Anterior cingulate cortex (tissue), 58 donors: Measurements from ENCODE around the gene PEX10.
A peak's percentile ranks its signal among the peaks of the same experiment; 100 is the strongest.

Source experiments
- DNase-seq, 58 donors: peaks; one replicate each; lab custom pipeline; 2025; lab: John Stamatoyannopoulos, UW

PEX10 gene

DNA sequence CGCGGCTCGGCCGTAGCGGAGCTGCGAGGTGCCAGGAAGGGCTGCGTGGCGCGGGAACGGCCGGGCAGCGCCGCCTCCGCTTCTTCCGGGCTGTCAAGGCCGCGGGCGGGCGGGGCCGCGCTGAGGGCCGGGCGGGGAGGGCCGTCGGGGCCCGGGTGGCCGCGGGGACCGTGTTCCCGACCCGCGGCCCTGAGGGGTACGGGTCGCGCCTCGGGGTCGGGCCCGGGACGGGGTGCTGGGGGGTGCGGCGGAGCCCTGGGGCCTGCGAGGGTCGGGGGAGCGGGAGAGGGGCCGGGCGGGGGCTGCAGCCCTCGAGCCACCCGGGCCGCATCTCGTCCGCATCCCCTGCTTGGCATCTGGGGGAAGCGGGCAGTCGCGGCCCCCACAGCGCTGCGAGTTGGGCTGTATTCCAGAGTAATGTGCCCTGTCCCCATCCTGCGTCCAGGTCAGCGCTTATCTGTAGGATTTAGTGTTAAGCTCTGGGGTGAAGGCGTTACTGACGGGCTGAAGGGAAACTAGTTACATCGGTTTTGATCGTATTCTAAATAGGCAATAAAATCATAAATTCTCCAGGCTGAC is 20.3 kb downstream of the PEX10 start:
- DNase-seq, result no peak

DNA sequence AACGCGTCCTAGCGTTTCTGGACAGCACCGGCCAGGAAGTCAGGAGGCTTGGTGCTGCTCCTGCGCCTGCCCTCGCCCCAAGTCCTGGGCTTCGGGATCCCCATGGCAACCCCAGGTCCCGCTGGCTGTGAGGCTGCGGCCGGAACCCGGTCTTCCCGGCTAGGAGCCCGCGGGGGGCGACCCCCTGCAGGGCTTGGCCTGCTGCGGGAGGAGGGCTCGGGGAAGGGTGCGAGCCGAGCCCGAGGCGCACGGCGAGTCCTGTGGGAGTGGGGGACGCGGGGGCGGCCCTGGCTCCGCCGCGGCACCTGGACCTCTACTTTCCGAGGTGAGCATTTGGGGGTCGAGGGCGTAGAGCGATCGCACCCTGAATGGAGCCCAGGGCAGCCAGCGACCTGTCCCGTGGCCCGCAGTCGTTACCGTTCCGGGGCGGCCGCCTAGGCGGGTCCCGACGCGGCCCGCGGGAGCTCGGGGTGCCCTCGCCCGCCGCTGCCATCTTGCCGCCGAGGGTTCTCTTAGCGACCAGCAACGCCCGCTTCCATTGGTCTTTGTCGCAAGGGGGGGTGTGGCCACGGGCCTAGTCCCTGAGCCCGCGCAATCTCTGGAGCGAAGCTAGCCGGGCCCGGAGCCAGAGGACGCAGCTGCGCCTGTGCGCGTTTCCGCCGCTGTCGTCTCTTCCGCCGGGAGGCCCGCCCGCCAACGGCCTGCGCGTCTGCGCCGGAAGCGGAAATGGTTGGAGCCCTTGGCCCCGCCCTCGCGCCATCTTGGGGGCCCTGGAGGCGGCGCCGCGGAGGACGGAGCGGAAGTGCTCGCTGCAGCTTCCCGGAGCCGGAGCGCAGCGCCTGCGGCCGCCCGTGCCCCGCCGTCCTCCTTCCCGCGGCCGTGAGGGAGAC is 21.1 kb downstream of the PEX10 start, which contains the start of the genes MORN1 and RER1:
MORN1 (minus strand) TSS at position 514 of the 890 bp plus-strand sequence; CDS start at position 493, 21 bp downstream.
RER1 (plus strand) TSS at position 801 of the 890 bp plus-strand sequence. CDS start 3,950 bp downstream, outside the sequence.
- peak; percentile 71 to 99 (median 98) for DNase-seq

DNA sequence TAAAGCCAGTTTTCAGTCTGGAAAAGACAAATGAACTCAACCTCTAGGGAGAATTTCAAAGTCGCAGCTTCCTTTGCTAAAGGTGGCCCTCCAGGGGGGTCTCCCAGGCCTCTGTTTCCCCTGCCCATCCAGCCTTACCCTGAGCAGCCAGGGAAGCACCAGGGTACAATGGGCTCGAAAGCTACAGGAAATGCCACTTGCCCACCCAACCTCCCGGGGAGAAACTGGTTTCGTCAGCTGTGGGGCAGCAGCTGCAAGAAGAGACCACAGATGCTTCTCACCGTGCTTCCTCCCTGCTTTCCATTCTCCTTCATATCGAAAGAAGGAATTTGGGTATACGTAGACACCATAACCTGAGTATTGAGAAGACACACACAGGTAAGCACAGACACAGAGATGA is 22.7 kb downstream of the PEX10 start:
- DNase-seq, result no peak

DNA sequence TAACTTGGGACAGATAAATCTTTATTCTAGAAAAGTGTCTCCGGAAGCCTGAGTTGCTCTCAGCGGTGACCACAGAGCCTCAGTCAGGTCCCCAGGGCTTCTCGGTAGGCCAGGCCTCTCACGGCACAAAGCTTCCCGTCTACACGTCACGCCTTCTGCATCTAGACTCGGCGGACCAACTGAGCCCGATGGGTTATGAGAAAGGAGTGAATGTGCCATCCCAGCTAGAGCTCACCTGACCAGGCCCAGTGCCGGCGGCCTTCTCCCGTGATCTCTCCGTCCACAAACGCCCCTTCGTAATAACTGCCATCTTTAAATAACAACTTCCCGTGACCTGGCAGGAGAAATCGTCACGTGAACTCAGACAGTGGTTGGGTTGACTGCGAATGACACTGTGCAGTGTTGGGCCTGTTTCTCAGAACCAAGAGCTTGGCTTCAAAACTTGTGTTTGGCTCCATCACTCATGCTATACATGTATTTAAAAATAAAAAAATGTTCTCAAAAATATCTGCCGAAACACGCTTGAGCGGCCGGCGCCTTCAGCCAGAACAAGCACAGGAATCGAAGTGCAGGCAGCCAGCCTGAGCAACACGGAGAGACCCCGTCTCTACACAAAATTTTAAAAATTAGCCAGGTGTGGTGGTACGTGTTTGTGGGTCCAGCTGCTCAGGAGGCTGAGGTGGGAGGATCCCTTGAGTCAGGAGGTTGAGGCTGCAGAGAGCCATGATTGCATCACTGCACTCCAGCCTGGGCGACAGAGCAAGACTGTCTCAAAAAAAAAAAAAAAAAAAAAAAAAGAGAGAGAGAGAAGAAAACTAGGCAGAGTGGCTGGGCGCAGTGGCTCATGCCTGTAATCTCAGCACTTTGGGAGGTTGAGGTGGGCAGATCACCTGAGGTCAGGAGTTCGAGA is 24.1 kb downstream of the PEX10 start:
- no peak for DNase-seq

DNA sequence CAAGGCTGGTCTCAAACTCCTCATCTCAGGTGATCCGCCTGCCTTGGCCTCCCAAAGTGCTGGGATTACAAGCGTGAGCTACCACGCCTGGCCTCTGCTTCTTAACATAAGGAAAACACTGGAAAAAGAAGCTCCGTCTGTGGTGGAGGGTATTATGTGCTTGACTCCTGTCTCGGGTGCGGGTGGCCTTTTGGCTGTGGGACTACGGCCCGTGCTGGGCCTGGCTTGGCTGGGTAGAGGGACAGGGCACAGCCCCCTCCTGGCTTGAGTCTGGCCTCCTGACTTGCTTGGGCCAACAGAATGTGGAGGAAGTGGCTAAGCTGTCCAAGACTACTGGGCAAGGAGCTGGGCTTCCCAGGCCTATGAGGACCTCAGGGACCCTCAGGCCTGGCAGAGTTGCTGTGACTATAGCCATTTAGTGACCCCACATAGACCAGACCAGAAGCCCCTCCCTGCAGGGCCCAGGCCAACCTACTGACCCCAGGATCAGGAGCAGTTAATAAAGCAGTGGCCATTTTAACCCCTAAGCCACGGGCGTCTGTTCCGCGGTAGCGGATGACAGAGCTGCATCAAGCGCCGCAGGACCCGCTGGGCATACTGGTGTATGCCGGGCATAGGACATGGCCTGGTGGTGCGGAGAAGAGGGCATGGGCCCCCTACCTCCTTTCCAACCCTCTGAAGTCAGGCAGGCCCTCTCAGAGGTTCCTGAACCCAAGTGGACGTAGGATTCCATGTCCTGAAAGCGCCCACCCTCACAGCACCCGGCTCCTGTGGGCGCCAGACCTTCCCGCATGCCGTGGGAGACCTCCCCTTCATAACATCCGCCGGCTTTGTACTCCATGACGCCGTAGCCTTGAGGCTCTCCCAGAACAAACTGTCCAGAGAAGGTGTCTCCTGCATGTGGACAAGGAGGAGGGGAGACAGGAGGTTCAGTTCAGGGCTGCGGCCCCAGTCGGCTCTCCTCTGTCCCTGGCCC is 25.4 kb downstream of the PEX10 start:
- DNase-seq, result no peak

DNA sequence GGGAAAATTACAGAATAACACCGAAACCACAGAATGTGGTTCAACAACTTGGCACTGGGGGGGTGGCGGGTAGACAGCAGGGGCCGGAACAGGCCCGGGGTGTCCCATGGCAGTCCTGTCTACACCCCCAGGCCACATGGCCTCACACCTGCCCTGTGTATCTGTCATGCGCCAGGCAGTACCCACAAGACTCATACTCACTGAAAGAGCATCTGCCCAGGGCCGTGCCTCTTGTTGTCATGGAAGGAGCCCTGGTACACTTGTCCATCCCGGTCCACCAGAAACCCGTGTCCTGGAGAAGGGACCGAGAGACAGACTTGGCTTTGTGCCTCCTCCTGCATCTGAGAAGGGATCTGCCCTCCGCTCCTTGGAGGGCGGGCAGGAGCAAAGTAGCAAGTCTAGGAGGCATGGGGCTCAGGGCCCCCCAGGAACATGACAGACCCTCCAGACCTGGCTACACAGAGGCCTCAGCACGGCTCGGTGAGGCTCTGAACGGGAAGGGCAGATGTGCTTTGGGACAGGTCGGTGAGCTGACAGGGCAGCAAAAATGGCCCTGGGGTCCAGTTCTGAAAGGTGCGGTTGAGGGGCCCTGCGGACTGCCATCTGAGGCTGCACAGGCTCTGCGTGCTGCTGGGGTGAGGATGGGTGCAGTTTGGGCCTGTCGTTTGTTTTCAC is 26.6 kb downstream of the PEX10 start:
- peak in 1 of 58 donors; percentile 7 for DNase-seq

DNA sequence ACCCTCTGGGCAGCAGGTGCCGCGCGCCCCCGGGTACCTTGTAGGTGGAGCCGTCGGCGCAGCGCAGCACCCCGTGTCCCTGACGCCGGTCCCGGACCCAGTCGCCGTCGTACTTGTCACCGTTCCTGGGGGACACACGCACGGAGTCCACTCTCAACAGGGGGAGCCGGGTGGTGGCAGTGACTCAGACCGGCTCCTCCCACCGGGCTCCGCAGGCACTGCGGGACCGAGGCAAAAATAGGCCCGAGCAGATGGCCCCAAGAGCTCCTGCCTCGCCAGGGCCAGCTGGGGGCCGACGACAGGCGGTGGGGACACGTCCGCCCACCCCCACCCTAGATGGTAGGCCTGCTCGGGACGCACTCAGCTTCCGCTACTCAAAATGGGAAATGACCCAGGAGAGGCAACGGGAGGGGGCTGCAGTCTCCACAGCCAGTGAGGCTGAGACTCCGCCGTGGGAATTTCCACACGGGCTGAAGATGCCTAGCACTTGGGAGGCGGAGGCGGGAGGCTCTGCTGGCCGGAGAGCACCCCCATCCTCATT is 27.4 kb downstream of the PEX10 start:
- DNase-seq, result peak in 22 of 58 donors; percentile 13 to 65 (median 35)

DNA sequence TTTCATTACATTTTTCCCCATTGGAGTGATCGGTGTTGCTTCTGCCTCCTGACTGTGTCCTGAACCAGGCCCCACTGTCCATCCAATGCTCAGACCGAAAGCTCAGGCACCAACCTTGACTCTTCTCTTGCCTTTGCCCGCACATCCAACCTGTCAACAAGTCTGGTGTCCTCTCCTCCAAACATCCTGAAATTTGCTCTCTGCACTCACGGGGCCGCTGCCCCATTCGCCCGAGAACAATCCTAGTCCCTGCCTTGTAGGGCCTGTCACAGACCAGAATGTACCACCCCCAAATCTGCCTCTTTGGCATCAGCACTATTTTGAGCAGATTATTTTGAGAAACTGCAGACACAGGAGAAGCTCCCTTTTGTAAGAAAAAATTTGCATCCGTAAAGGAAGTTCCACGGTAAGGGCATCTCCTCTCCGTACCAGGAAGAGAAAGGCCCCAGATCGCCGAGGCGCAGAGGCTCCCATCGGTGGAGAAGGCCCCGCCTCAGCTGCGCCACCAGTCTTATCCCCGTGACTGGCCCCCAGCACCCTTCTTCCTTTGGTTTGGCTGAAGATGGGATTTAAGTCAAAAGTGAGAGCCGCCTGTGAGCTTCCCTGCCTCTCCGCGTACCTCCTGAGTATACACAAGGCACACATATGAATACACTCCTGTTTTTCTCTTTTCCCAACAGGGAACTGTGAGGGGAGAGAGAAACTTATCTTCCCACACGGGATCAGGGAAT is 28.1 kb downstream of the PEX10 start:
- DNase-seq, result peak in 7 of 58 donors; percentile 10 to 47 (median 30)

DNA sequence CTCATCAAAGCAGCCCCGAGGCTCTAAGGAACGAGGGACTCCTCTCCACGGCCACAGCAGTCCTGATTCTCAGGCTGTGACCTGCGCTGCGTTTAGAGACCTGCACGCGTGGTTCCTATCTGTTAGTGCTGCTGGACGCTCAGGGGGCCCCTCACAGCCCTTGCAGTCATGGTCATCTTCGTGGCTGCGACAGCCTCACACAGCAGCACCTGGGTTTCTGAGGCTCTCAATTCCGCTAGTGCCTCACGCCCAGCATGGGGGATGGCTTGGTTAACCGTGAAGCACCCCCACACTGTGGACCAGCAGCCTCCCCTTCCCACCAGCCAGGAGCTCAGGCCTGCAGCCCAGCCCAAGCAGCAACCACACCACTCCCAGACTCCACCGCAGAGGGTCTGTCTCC is 28.8 kb downstream of the PEX10 start:
- no peak for DNase-seq

DNA sequence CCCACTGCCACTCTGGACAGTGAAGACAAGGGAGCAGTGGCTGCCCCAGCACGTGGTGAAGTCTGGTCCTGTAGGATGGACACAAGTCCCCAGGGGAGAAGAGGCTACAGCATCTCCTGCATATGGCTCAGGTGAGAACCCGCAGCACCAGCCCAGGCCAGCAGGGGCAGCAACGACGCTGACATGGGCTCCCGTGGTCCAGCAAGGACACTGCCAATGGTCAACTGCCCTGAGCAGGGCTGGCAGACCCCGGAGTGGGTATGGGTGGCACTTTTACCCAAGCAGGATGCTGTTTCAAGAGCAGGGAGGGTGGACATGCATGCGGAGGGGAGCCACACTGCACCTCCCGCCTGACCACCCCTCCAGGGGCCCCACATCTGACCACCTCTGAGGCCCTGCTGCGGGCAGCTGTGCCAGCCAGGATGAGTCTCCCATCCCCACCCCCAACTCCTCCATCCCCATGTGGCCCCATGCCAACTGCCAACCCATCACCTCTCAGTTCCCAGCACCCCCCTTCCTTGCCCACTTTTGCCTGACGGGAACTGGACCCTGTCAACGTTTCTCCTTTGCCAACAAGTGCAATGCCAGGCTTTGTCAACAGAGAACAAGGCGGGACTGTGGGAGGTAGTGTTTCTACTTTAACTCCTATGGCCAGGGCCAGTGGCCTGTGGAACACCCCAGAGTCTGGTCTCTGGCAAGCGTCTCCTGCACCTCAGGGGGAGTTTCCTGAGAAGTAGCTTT is 29.6 kb downstream of the PEX10 start:
- DNase-seq, result peak in 2 of 58 donors; percentile 2 to 5

DNA sequence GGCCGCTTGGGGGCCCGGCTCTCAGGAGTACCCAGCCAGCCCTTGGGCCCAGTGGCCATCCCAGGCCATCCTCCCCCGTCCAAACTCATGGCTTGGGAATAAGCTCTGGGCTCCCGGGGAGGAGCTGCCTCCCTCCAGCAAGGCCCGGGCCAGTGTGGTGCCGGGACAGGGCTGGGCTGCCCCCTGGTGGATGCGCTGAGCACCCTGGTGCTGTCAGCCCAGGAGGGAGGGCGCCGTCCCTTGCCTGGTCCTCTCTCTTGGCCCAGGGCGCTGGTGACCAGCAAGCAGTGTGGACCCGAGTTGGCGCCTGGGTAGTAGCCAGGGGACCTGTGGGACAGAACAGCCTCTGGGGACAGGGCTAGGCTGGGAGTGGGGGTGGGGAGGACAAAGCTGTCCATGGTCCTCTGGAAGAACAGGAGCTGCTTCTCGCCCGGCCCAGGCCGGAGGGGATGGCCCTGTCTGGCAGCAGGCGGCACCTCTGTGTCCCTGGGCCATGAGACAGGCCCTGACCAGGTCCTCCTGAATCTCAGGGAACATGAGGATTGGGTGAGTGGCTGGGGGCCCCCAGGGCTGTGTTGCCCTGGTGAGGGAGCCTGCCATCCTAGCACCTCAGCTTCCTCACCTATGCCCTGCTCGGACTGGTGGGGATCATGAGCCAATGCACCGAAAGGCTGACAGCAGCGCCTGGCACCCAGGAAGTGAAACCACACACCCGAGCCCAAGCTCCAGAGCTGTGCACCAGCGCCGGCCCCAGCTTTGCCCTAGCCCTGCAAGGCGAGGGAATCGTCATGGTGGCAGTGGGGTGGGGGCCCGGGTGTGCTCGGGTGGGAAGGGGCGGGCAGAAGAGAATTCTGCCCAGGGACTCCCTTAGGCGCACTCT is 30.4 kb downstream of the PEX10 start:
- DNase-seq, result peak in 53 of 58 donors; percentile 21 to 80 (median 55)

DNA sequence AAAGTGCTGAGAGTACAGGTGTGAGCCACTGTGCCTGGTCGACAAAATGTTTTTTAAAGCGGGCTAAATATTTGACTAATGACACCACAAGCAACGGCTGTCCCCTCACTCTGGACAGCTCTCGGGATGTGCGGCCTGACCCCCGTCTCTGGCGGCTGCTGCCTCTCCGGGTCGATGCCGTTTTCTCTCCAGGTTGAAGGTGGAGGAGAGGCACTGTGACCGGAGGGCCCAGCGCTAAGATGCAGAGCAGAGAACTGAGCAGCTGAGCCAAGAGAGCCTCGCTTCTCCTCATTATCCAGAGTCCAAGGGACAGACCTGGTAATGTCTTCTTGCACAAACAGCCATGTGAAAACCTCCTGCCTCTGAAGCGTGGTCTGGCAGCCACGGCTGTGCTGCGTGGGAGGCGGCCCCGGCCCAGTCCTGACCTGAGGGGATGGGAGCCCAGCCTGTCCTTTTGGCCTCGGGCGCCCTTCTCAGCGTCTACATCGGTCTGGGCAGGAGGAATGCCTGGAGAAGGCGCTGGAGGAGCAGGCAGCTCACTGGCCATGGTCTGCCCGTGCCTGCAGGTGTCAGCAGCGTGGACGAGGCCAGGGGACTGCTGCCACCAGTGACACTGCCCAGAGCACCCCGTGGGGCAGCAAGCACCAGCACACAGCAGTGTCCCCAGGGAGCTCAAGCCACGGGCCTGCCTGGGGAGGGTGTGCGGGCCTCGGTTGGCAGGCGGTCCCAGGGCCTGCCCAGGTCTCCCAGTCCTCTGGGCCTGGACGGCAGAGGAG is 31.4 kb downstream of the PEX10 start:
- DNase-seq, result no peak

DNA sequence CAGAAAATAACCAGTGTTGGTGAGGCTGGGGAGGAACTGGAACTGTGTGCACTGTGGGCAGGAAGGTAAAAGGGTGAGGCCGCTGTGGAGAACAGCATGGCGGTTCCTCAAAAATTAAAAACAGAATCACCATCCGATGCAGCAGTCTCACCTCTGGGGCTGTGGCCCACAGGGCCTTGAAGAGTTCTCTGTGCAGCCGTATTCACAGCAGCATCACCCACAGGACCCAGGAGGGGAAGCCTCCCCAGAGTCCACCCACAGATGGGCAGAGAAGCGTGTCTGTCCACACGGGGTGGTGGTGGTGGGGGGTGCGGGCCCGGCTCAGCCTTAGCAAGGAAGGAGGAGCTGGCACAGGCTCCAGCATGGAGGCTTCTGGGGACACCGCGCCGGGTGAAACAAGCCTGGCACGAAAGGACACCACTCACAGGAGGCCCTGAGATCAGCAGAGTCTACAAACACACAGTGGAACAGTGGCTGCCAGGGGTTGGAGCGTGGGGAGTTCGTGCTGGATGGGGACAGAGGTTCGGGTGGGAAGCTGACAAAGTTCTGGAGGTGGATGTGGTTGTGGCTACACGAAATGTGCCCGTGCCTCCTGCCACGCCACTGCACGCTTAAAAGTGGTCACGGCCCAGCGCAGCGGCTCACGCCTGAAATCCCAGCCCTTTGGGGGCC is 32.5 kb downstream of the PEX10 start:
- no peak for DNase-seq

DNA sequence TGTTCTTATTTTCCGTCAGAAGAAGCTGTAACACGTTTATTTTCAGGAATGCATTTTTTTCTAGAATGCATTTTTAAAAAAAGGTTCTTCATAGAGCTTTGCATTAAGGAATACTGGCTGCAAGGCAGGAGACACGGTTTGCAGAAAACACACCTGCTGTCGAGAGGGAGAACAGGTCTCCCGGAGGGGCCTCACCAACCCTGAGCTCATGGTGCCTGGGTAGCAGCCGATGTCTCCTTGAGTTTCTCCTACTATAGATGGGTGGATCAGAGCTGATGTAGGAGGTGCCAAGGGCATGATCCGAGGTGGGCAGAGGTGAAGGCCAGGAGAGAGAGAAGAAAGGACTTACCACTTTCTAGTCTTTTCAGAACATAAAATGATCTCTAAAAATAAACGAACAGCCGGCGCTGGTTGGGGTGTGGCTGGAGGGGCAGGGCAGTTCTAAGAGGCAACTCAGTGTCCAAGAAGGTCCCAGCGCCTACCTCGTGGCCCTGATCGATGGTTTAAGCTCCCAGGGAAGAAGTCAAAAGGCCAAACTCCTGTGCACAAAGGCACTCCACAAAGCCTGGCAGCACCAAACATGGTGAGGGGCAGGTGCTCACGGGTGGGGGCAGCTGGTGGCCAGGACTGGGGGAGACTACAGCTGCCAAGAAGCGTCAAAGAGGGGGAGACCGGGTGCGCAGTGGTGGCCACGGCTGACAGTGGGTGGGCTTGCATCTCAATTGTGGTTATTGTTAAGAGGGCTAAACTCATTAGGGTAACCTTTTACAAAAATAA is 33.2 kb downstream of the PEX10 start:
- DNase-seq, result no peak
